ENCODE data around the gene ZHX3.
A peak's percentile ranks its signal among the peaks of the same experiment; 100 is the strongest.

The ZHX3 gene

DNA sequence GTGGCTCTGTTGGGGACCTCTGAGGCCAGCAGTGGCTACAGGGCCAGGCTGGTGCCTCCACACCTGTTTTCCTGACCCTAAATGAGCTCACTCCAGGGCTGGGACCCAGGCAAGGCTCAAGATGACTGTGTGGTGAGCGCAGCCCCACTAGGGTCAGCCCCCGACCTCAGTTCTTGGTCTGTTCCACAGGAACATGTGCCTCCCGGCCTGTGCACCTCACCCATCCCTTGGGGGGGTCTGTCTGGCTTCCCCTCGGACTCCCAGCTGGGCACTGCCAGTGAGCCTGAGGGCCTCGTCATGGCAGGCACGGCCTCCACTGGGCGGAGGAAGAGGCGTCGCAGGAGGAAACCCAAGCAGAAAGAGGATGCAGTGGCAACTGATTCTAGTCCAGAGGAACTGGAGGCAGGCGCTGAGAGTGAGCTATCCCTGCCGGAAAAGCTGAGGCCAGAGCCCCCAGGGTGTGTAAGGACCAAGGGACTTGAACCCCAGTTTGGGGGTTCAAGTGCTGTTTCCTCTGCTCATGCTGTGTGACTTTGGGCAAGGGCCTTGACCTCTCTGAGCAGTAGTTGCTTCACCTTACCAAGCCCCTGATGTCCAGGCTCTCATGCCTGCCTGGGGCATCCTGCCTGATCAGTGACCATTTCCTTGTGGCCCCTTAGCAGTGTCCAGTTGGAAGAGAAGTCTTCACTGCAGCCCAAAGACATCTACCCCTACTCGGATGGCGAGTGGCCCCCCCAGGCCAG lies 31.1 kb upstream of the ZHX3 start:
- no peaks in the 10 kb centered on the region for H3K9me3 ChIP-seq
- in situ Hi-C loops (cut with MboI; ENCODE audit: low sequenced_read_pairs) = loop anchor here (10.0 kb wide), 1 partner anchor 384 kb away; no protein-coding TSS in a partner anchor

DNA sequence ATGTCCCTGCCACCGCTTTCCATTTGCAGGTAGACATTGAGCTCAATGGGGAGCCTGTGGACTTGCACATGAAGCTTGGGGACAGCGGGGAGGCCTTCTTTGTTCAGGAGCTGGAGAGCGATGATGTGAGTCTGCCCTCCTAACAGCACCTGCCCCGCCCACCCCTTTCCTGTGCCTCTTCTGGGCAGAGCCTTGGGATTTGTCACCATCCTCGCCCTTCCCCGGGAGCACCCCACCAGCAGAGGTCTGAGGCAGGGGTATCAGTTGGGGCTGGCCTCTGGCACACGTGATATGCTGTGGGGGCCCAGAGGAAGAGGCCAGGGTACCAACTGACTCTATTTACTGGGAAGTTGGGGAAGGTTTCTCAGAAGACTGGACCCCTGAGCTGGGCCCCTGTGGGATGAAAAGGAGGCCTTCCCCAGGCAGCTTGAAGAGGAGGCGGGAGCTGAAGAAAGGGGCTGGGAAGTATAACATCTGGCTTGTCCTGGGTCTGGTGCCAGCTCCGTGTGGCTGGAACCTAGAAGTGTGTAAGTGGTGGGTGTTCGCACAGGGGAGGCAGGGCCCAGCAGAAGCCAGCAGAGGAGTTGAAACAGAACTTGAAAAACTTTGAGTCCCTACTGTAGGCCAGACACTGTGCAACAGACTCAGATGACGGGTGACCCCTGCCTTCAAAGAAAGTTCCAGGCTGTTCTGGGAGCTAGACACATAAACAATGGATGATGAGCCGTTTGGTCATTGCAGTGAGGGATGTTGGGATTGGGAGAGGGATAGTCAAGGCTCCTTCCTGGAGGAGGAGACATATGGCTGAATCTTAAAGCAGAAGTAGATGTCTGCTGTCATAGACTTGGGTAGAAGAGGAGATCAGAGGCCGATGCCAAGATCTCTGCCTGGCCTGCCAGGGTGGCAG lies 30.2 kb upstream of the ZHX3 start:
- Histone ChIP-seq H3K36me3 (replicated peaks) (no peaks in the 10 kb centered on the region), H3K9me3 (no peaks in the 10 kb centered on the region), H3K4me3 (no peak overlapping the region), H3K27me3 (ENCODE audit: low read depth) (no peaks in the 10 kb centered on the region), H3K4me1 (no peaks in the 10 kb centered on the region)
- in situ Hi-C loops (cut with MboI; ENCODE audit: low sequenced_read_pairs) = loop anchor here (10.0 kb wide), 1 partner anchor 383 kb away; no protein-coding TSS in a partner anchor
- peak in 1 of 2 experiments; percentile 1 for DNase-seq (ENCODE audit: low spot score in 2 of 2)

More for the DNA sequence above, 31.1 kb upstream of the ZHX3 start:
- Histone ChIP-seq H3K36me3 (replicated peaks) (no peaks in the 10 kb centered on the region), H3K27me3 (ENCODE audit: low read depth) (no peaks in the 10 kb centered on the region), H3K4me1 (no peaks in the 10 kb centered on the region), H3K4me3 (no peak overlapping the region)
- DNase-seq (ENCODE audit: low spot score in 2 of 2) = no peak

DNA sequence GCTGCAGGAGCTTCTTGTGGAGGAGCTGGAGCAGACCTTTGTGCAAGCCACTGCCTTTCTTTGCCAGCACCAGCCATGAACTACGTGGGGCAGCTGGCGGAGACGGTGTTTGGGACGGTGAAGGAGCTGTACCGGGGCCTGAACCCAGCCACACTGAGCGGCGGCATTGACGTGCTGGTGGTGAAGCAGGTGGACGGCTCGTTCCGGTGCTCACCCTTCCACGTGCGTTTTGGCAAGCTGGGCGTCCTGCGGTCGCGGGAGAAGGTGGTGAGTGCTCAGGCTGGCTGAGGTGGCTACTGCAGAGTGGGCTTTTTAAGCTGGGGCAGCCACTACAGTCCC lies 28.2 kb upstream of the ZHX3 start:
- in situ Hi-C loops (cut with MboI; ENCODE audit: low sequenced_read_pairs) = loop anchor here (10.0 kb wide), 1 partner anchor 381 kb away; no protein-coding TSS in a partner anchor
- peak in 1 of 2 experiments; percentile 1 for DNase-seq (ENCODE audit: low spot score in 2 of 2)

GRCh38 chr20:41344938-41345728 lies 27.6 kb upstream of the ZHX3 start:
- H3K27me3 ChIP-seq (ENCODE audit: low read depth) = no peaks in the 10 kb centered on the region
- H3K4me3 ChIP-seq = no peak overlapping the region
- in situ Hi-C loops (cut with MboI; ENCODE audit: low sequenced_read_pairs) = loop anchor here (5.0 to 10.0 kb wide), 2 partner anchors 168 to 380 kb away; no protein-coding TSS in a partner anchor
- no peaks in the 10 kb centered on the region for H3K36me3 ChIP-seq (replicated peaks)
- H3K4me1 ChIP-seq = peaks cover 9% of the 10 kb centered on the region
- DNase-seq (ENCODE audit: low spot score in 2 of 2) = no peak
- H3K9me3 ChIP-seq = no peaks in the 10 kb centered on the region

More for the DNA sequence above, 28.2 kb upstream of the ZHX3 start:
- no peak overlapping the region for H3K4me3 ChIP-seq
- no peaks in the 10 kb centered on the region for H3K9me3 ChIP-seq
- no peaks in the 10 kb centered on the region for H3K36me3 ChIP-seq (replicated peaks)
- no peaks in the 10 kb centered on the region for H3K27me3 ChIP-seq (ENCODE audit: low read depth)
- peaks cover 7% of the 10 kb centered on the region for H3K4me1 ChIP-seq

GRCh38 chr20:41344477-41344876 lies 26.9 kb upstream of the ZHX3 start:
- Histone ChIP-seq H3K4me3 (no peak overlapping the region), H3K9me3 (no peaks in the 10 kb centered on the region), H3K27me3 (ENCODE audit: low read depth) (no peaks in the 10 kb centered on the region), H3K4me1 (peaks cover 13% of the 10 kb centered on the region), H3K36me3 (replicated peaks) (no peaks in the 10 kb centered on the region)
- DNase-seq (ENCODE audit: low spot score in 2 of 2) = peak in 1 of 2 experiments; percentile 1
- in situ Hi-C loops (cut with MboI; ENCODE audit: low sequenced_read_pairs) = loop anchor here (5.0 to 10.0 kb wide), 2 partner anchors 167 to 380 kb away; no protein-coding TSS in a partner anchor

DNA sequence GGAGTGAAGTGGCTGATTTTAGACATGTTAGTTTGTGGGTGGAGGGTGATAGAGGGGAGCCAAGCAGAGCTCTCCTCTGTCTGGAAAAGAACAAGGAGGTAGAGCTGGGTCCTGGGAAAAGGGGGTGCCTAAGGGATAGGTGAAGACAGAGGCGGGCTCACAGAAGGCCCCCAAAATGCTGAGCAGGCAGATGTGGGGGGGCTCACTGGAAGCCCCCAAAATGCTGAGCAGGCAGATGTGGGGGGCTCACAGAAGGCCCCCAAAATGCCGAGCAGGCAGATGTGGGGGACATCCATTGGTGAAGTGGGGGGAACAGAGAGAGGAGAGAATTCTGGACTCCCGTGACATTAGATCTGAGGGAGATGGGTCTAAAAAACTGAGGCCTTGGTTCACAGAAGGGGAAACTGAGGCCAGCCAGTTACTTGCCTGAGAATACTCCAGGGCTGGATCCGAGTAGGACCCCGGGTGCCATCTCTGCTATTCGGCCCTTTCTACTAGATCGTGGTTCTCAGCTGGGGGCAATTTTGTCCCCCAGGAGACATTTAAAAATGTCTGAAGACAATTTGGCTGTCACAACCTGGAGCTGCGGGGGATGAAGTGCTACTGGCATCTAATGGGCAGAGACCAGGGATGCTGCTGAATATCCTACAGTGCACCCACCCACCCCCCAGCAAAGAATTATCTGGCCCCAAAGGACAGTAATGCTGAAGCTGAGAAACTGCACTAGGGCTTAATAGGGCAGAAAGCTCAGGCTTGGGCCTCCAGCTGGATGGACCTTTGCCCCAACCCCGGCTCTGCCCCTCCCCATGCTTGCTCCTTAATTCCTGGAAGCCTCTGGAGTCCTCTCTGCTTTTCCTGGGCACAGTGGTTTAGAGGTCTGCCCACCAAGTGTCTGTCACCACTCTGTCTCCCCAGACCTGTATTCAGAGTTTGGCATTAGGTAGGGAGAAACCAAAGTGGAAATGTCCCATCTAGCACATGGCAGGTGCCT lies 25.2 kb upstream of the ZHX3 start:
- peak in 1 of 2 experiments; percentile 2 for DNase-seq (ENCODE audit: low spot score in 2 of 2)

GRCh38 chr20:41340327-41341055 lies 23.0 kb upstream of the ZHX3 start, which contains the start of gene LPIN3:
Gene LPIN3 (plus strand): TSS chr20:41340821. CDS start chr20:41345804, 4,983 bp downstream.
- Histone ChIP-seq H3K9me3 (no peaks in the 10 kb centered on the region), H3K36me3 (replicated peaks) (no peaks in the 10 kb centered on the region), H3K27me3 (ENCODE audit: low read depth) (no peaks in the 10 kb centered on the region), H3K4me3 (peak within 1 kb of the TSS; percentile 33), H3K4me1 (peaks cover 13% of the 10 kb centered on the region)
- in situ Hi-C loops (cut with MboI; ENCODE audit: low sequenced_read_pairs) = loop anchor here (5.0 to 10.0 kb wide), 2 partner anchors 163 to 376 kb away; no protein-coding TSS in a partner anchor
- peak; percentile 85 to 96 for DNase-seq (ENCODE audit: low spot score in 2 of 2)

More for the DNA sequence above, 25.2 kb upstream of the ZHX3 start:
- no peaks in the 10 kb centered on the region for H3K36me3 ChIP-seq (replicated peaks)
- no peaks in the 10 kb centered on the region for H3K9me3 ChIP-seq
- no peaks in the 10 kb centered on the region for H3K27me3 ChIP-seq (ENCODE audit: low read depth)
- in situ Hi-C loops (cut with MboI; ENCODE audit: low sequenced_read_pairs) = loop anchor here (5.0 to 10.0 kb wide), 2 partner anchors 165 to 378 kb away; no protein-coding TSS in a partner anchor
- H3K4me3 ChIP-seq = no peak overlapping the region
- peaks cover 13% of the 10 kb centered on the region for H3K4me1 ChIP-seq

- DNase-seq (ENCODE audit: low spot score in 2 of 2) = peak; percentile 66 to 90
- H3K27me3 ChIP-seq (ENCODE audit: low read depth) = no peaks in the 10 kb centered on the region
- no peaks in the 10 kb centered on the region for H3K36me3 ChIP-seq (replicated peaks)
- H3K4me1 ChIP-seq = peaks cover 13% of the 10 kb centered on the region
- H3K4me3 ChIP-seq = peak overlapping the region; percentile 33
- in situ Hi-C loops (cut with MboI; ENCODE audit: low sequenced_read_pairs) = loop anchor here (5.0 to 10.0 kb wide), 2 partner anchors 163 to 375 kb away; no protein-coding TSS in a partner anchor
- H3K9me3 ChIP-seq = no peaks in the 10 kb centered on the region
Measured at GRCh38 chr20:41339957-41340326, 22.4 kb upstream of the ZHX3 start.

- Histone ChIP-seq H3K9me3 (no peaks in the 10 kb centered on the region), H3K27me3 (ENCODE audit: low read depth) (no peaks in the 10 kb centered on the region), H3K36me3 (replicated peaks) (no peaks in the 10 kb centered on the region), H3K4me1 (peaks cover 13% of the 10 kb centered on the region), H3K4me3 (no peak overlapping the region)
- DNase-seq (ENCODE audit: low spot score in 2 of 2) = peak in 1 of 2 experiments; percentile 1
- in situ Hi-C loops (cut with MboI; ENCODE audit: low sequenced_read_pairs) = no loop called here
Measured at GRCh38 chr20:41336711-41337492, 19.4 kb upstream of the ZHX3 start.

GRCh38 chr20:41335591-41335990 lies 18.1 kb upstream of the ZHX3 start:
- no peak overlapping the region for H3K4me3 ChIP-seq
- H3K4me1 ChIP-seq = peaks cover 5% of the 10 kb centered on the region; the same call in 1 of the 2 replicates
- no peaks in the 10 kb centered on the region for H3K9me3 ChIP-seq
- H3K36me3 ChIP-seq (replicated peaks) = no peaks in the 10 kb centered on the region
- no peak for DNase-seq (ENCODE audit: low spot score in 2 of 2)
- H3K27me3 ChIP-seq (ENCODE audit: low read depth) = no peaks in the 10 kb centered on the region
- in situ Hi-C loops (cut with MboI; ENCODE audit: low sequenced_read_pairs) = no loop called here

Measured in HAP-1 (cell line).